WTC11 (cell line): ENCODE measurements around the gene H1-8. TPM values are rescaled to one million over a fixed set of nuclear protein-coding genes. Genes with fewer than 3 reads are reported as not detected.

Source experiments
- ATAC-seq: fragments of 200-7000 bp; cut with Tn5 transposase; 2 replicates; pipeline ENCODE4 v1.10.0; 2021; ENCODE audit warnings: mild to moderate bottlenecking, moderate library complexity
- CTCF ChIA-PET: fragments of 300-600 bp; sonication (Branson Sonifier 250); formaldehyde crosslinking; loops from one replicate; lab custom pipeline; 2021; ENCODE audit warnings: antibody characterized with exemption; lab: Charles Lee
- POLR2A ChIA-PET: fragments of 350-600 bp; sonication (Branson Sonifier 250); formaldehyde crosslinking; loops from one replicate; lab custom pipeline; 2021; ENCODE audit warnings: antibody characterized with exemption; lab: Charles Lee
- DNase-seq: peaks from one replicate; pipeline ENCODE4 v3.0.0; 2021; ENCODE audit warnings: low spot score
- H3K27ac Mint-ChIP-seq: 2 replicates; pipeline ENCODE4 v1.8.0; 2021; ENCODE audit warnings: mixed read lengths
- H3K27me3 Mint-ChIP-seq: 2 replicates; pipeline ENCODE4 v1.8.0; 2021; ENCODE audit warnings: low read depth, mild to moderate bottlenecking, moderate library complexity, mixed read lengths
- H3K36me3 Mint-ChIP-seq: 2 replicates; pipeline ENCODE4 v1.8.0; 2021; ENCODE audit warnings: mixed read lengths
- H3K4me1 Mint-ChIP-seq: 2 replicates; pipeline ENCODE4 v1.8.0; 2022; ENCODE audit warnings: mixed read lengths
- H3K4me3 Mint-ChIP-seq: 2 replicates; pipeline ENCODE4 v1.8.0; 2021; ENCODE audit warnings: mild to moderate bottlenecking, moderate library complexity, mixed read lengths
- H3K9me3 Mint-ChIP-seq: 2 replicates; pipeline ENCODE4 v1.8.0; 2021; ENCODE audit warnings: mixed read lengths
- AFF4 ChIP-seq: sonication (generic); formaldehyde crosslinking; IDR thresholded peaks from 2 replicates; pipeline ENCODE4 v1.8.1; 2023; ENCODE audit warnings: mild to moderate bottlenecking, missing genetic modification reagents, borderline replicate concordance
- FOXP1 ChIP-seq: sonication (generic); formaldehyde crosslinking; IDR thresholded peaks from 2 replicates; pipeline ENCODE4 v1.8.0; 2022; ENCODE audit warnings: missing genetic modification reagents, mild to moderate bottlenecking, moderate library complexity, borderline replicate concordance
- GTF2I ChIP-seq: fragments of 250-450 bp; sonication (Bioruptor Pico); conservative IDR thresholded peaks from 2 replicates; pipeline ENCODE4 v1.4.0; 2021; ENCODE audit warnings: mild to moderate bottlenecking
- HMGXB4 ChIP-seq: sonication (generic); formaldehyde crosslinking; IDR thresholded peaks from 2 replicates; pipeline ENCODE4 v1.8.1; 2023; ENCODE audit warnings: mild to moderate bottlenecking, moderate library complexity, missing genetic modification reagents
- ZBTB21 ChIP-seq: sonication (generic); formaldehyde crosslinking; IDR thresholded peaks from 2 replicates; pipeline ENCODE4 v1.8.1; 2023; ENCODE audit warnings: mild to moderate bottlenecking, missing genetic modification reagents, borderline replicate concordance
- ZNF263 ChIP-seq: sonication (generic); formaldehyde crosslinking; IDR thresholded peaks from 2 replicates; pipeline ENCODE4 v1.8.1; 2022; ENCODE audit warnings: low read depth, mild to moderate bottlenecking, moderate library complexity, missing genetic modification reagents
- ZNF425 ChIP-seq: fragments of 250-450 bp; sonication (Bioruptor Pico); conservative IDR thresholded peaks from 2 replicates; pipeline ENCODE4 v1.9.0; 2021; ENCODE audit warnings: mild to moderate bottlenecking
- ZNF512 ChIP-seq: sonication (generic); formaldehyde crosslinking; IDR thresholded peaks from 2 replicates; pipeline ENCODE4 v1.8.1; 2022; ENCODE audit warnings: missing genetic modification reagents, borderline replicate concordance
- total RNA-seq: library from RNA; stranded (reverse); gene quantifications from 3 replicates; pipeline ENCODE4 v1.2.3, GENCODE V29; 2021

The H1-8 gene
- total RNA-seq, 1 experiment from 2014 or later: not detected

GRCh38 chr3:129594907-129595390 lies 52.0 kb downstream of the H1-8 start (continued):
- TF ChIP-seq ZNF512 (CRISPR knock-in tag): no peak
- no peak for TF ChIP-seq ZBTB21 (CRISPR knock-in tag)
- TF ChIP-seq AFF4 (CRISPR knock-in tag): no peak
- TF ChIP-seq ZNF425: no peak

GRCh38 chr3:129595544-129596193 lies 52.7 kb downstream of the H1-8 start:
- ATAC-seq (no peak), DNase-seq (no peak)
- H3K4me1 Mint-ChIP-seq: peaks cover 85% of the 10 kb centered on the region
- no peak for TF ChIP-seq ZNF425
- peak; percentile 84 for TF ChIP-seq GTF2I (CRISPR knock-in tag)
- no peaks in the 10 kb centered on the region for H3K36me3 Mint-ChIP-seq
- POLR2A ChIA-PET: no interaction called here
- CTCF ChIA-PET: interaction anchor here (0.5 to 6.1 kb wide), 9 partner anchors 10 to 145 kb away, joined by 3 to 47 read pairs (median 5); partner anchors contain the start of gene PLXND1
- H3K27ac Mint-ChIP-seq: no peak overlapping the region
- no peak overlapping the region for H3K4me3 Mint-ChIP-seq
- no peaks in the 10 kb centered on the region for H3K27me3 Mint-ChIP-seq
- no peaks in the 10 kb centered on the region for H3K9me3 Mint-ChIP-seq

- peak; percentile 7 for ATAC-seq
- CTCF ChIA-PET: interaction anchor here (0.5 to 6.1 kb wide), 9 partner anchors 9 to 280 kb away, joined by 3 to 47 read pairs (median 5); partner anchors contain the start of gene PLXND1
- Mint-ChIP-seq H3K4me1 (peaks cover 82% of the 10 kb centered on the region), H3K36me3 (no peaks in the 10 kb centered on the region), H3K9me3 (no peaks in the 10 kb centered on the region), H3K27ac (no peak overlapping the region; the same call in 1 of the 2 replicates), H3K27me3 (no peaks in the 10 kb centered on the region), H3K4me3 (no peak overlapping the region)
- TF ChIP-seq FOXP1 (CRISPR knock-in tag): 0 out of 2 replicates have a peak, but pooled peaks have one; percentile 18
- 0 out of 2 replicates have a peak, but pooled peaks have one; percentile 26 for TF ChIP-seq ZNF263 (CRISPR knock-in tag)
- TF ChIP-seq HMGXB4 (CRISPR knock-in tag): no peak
- POLR2A ChIA-PET: no interaction called here
- no peak for DNase-seq
Measured at GRCh38 chr3:129596194-129597086, 53.5 kb downstream of the H1-8 start.
